Erythroblast (primary cell): ENCODE measurements around the gene GAL3ST2.
A peak's percentile ranks its signal among the peaks of the same experiment; 100 is the strongest.

Experiments
- DNase-seq, 2 experiments: peaks; one replicate each; lab custom pipeline; 2025; lab: John Stamatoyannopoulos, UW
- GATA1 ChIP-seq: IDR thresholded peaks from 2 replicates; pipeline ENCODE4 v1.6.1; 2011; ENCODE audit warnings: low read depth, mild to moderate bottlenecking, control low read depth, low read length, moderate library complexity
- POLR2A ChIP-seq: IDR thresholded peaks from 2 replicates; pipeline ENCODE4 v1.6.1; 2011; ENCODE audit warnings: mild to moderate bottlenecking, low read length

GAL3ST2 gene

GRCh38 chr2:241776336-241777169 is at the start of gene GAL3ST2:
GAL3ST2 (plus strand) TSS chr2:241776822; CDS start chr2:241776956, 134 bp downstream.
- TF ChIP-seq POLR2A = no peak
- TF ChIP-seq GATA1 = no peak
- no peak for DNase-seq

GRCh38 chr2:241728000-241728399 is 48.6 kb upstream of the GAL3ST2 start:
- TF ChIP-seq GATA1 = no peak
- TF ChIP-seq POLR2A = no peak
- no peak for DNase-seq

GRCh38 chr2:241728627-241729026 is 48.0 kb upstream of the GAL3ST2 start:
- DNase-seq = no peak
- no peak for TF ChIP-seq POLR2A
- no peak for TF ChIP-seq GATA1

- TF ChIP-seq GATA1 (no peak), POLR2A (no peak)
- no peak for DNase-seq
Measured at GRCh38 chr2:241729868-241730267, 46.8 kb upstream of the GAL3ST2 start.

- DNase-seq = peak; percentile 21 to 63
- TF ChIP-seq GATA1 = no peak
- TF ChIP-seq POLR2A = no peak
Measured at GRCh38 chr2:241730671-241731293, 45.8 kb upstream of the GAL3ST2 start.

GRCh38 chr2:241732513-241733186 is 44.0 kb upstream of the GAL3ST2 start:
- peak; percentile 63 to 64 for DNase-seq

GRCh38 chr2:241733391-241734207 is 43.0 kb upstream of the GAL3ST2 start:
- no peak for TF ChIP-seq POLR2A
- TF ChIP-seq GATA1 = no peak
- DNase-seq = no peak

GRCh38 chr2:241734208-241734466 is 42.5 kb upstream of the GAL3ST2 start:
- DNase-seq = no peak
- no peak for TF ChIP-seq POLR2A
- TF ChIP-seq GATA1 = no peak

- DNase-seq = peak; percentile 89 to 96
- TF ChIP-seq GATA1 = no peak
- peak; percentile 49 for TF ChIP-seq POLR2A
Measured at GRCh38 chr2:241734467-241735208, 42.0 kb upstream of the GAL3ST2 start, which contains the start of gene D2HGDH. D2HGDH (plus strand) TSS chr2:241734630; CDS start chr2:241735225, 595 bp downstream.

GRCh38 chr2:241736111-241736510 is 40.5 kb upstream of the GAL3ST2 start:
- DNase-seq = no peak

GRCh38 chr2:241738040-241738686 is 38.5 kb upstream of the GAL3ST2 start:
- DNase-seq = no peak
- TF ChIP-seq POLR2A = no peak
- no peak for TF ChIP-seq GATA1

More at GRCh38 chr2:241736111-241736510, 40.5 kb upstream of the GAL3ST2 start:
- TF ChIP-seq GATA1 (no peak), POLR2A (no peak)

GRCh38 chr2:241739177-241739576 is 37.4 kb upstream of the GAL3ST2 start:
- TF ChIP-seq GATA1 = no peak
- no peak for TF ChIP-seq POLR2A
- DNase-seq = no peak

- no peak for TF ChIP-seq POLR2A
- TF ChIP-seq GATA1 = no peak
Measured at GRCh38 chr2:241739651-241740050, 37.0 kb upstream of the GAL3ST2 start.

More at GRCh38 chr2:241739651-241740050, 37.0 kb upstream of the GAL3ST2 start:
- no peak for DNase-seq
